Iris pigment epithelial cell (primary cell): ENCODE measurements around the gene ERGIC1.
A peak's percentile ranks its signal among the peaks of the same experiment; 100 is the strongest.

Source experiments
- DNase-seq: peaks from one replicate; pipeline ENCODE4 v3.0.0-alpha.2; 2011; ENCODE audit warnings: low read depth

Gene ERGIC1

DNA sequence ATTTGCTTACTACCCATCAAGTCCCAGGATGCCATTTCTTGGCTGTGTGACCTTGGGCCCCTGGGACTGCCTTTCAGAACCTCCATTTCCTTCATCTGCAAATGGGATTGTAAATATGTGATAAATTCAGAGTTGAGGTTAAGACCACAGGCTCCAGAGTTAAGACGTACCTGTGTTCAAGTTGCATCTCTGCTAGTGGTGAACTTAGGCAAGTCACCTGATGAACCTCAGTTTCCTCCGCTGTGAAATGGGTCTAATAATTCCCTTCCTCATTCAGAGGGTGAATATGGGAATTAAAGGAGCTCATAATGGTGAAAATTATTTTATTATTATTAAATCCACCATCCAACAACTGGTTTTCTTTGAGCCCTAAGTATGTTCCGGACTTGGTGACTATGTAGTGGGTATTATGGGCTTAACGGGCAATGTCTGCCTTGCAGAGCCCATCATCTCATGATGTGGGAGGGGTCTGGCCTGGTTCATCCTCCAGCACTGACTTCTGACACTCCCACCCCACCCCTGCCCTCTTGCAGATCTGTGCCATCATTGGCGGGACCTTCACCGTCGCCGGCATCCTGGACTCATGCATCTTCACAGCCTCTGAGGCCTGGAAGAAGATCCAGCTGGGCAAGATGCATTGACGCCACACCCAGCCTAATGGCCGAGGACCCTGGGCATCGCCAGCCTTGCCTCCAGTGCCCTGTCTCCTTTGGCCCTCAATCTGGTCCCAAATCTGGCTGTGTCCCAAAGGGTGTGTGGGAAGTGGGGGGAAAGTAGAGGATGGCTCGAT lies 116.3 kb downstream of the ERGIC1 start:
- DNase-seq, result no peak

DNA sequence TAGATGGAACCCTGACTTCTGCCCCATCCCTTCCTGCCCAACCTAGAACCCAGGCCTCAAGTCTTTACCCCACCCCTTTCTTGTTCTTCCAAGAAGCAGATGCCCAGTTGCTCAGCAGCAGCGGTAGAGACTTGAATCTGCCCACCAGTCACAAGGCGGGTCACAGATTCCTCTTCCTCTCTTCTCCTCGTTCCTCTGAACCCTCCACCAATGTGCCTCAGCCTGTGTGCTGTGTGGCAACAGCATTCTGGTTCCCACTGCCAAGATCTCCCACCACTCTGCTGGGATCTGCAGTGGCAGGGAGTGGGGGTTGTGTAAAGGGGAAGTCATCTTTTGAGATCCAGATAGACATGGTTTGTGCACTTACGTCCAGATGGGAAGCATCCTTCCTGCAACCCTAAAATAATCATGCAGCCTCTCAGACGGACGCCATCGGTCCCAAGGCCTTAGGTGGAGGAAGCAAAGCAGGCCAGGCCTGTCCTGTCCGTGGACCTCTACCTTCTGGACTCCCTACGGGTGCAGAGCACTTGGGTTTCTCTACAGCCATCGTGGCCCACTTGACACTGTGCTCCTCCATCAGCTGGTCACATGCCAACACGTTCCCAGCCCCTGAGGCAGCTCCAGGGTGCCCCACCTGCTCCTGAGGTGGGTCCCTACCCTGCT lies 117.5 kb downstream of the ERGIC1 start:
- no peak for DNase-seq

DNA sequence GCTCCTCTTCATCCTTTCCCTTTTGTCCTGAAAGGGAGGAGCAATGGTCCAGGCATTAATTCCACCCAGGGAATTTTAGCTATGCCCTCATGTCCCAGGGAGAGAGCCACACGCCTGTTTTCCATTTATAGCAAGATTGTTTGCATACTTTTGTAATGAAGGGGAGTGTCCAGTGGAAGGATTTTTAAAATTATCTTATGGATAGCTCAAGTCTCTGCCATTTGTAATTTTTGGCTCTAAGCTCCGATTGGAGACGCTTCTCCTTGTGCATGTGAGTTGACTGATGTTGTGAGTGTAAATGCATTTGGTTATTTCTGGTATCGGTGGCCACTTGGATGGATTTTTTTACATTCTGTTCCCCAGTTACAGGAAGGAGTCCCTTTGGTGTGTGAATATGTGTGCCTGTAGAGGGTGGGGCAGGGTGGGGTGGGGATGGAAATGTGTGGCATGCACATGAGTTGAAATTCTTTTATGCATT lies 118.0 kb downstream of the ERGIC1 start:
- no peak for DNase-seq

GRCh38 chr5:172953776-172954675 lies 120.0 kb downstream of the ERGIC1 start:
- peak; percentile 87 for DNase-seq

- DNase-seq, result no peak
Observed at GRCh38 chr5:172954751-172955159, 120.7 kb downstream of the ERGIC1 start.

GRCh38 chr5:172956228-172956627 lies 122.2 kb downstream of the ERGIC1 start:
- DNase-seq, result no peak

- no peak for DNase-seq
Observed at GRCh38 chr5:172956936-172957335, 122.9 kb downstream of the ERGIC1 start.

GRCh38 chr5:172957458-172957857 lies 123.4 kb downstream of the ERGIC1 start:
- DNase-seq, result no peak

DNA sequence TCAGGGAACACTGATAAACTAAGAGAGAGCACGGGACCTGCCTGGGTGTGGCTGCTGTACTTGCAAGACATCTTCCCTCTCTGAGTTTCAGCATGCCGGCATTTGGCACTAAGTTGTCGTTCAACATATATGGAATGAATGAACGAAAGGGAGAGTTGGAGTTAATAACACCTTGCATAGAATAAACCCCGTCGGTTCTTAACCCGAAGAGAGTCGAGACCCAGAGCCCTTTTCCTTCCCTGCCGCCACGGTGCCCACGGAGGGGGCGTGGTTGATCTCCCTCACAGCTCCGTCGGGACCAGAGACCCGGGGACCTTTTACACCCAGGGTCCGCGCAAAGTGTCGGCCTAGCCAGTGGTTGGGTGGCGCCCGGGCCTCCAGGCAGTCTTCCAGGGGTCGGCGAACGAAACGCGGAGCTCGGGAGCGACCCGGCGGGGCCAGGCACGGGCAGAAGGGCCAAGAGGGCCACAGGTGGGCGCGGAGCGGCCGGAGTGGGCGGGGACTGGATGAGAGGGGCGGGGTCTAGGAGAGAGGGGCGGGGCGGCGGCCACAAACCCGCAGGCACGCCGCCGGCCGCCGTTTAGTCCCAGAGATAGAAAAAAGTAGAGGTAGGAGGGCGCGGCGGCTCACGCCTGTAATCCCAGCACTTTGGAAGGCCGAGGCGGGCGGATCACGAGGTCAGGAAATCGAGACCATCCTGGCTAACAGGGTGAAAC lies 124.4 kb downstream of the ERGIC1 start:
- peak; percentile 65 for DNase-seq

DNA sequence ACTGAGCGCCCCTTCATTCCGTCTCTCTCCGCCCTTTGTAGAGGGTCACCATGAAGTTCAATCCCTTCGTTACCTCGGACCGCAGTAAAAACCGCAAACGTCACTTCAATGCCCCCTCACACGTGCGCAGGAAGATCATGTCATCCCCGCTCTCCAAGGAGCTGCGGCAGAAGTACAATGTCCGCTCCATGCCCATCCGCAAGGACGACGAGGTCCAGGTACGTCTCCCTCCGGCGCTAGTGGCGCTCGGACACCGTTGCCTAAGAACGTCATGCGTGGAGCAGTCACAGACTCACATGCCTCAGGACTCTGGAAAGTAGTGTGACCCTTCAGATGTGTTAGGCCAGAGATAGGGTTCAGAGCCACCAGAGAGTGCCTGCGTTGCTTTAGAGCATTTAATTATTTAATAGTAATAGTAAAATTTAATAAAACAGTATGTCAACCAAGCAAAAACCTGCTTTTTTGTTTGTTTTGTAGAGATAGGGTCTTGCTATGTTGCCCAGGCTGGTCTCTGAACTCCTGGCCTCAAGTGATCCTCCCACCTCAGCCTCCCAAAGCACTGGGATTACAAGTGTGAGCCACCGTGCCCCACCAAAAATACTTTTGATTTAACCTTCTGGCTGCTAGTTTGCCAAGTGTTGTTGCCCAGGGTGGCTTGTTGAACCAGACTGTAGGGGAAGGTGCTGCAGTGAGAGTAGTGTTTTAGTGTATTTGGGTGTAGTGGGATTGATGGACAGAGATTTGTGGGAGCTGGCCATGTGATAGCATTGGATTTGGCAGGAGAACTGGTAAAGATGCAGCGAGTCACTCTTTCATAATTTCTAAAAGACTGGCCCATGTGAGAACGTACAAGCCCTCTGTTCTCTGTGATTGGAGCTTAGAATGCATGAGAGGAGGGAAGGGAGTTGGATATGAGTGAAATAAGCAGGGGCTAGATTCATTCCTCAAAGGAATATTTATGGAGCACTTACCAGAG lies 126.1 kb downstream of the ERGIC1 start:
- DNase-seq, result no peak

DNA sequence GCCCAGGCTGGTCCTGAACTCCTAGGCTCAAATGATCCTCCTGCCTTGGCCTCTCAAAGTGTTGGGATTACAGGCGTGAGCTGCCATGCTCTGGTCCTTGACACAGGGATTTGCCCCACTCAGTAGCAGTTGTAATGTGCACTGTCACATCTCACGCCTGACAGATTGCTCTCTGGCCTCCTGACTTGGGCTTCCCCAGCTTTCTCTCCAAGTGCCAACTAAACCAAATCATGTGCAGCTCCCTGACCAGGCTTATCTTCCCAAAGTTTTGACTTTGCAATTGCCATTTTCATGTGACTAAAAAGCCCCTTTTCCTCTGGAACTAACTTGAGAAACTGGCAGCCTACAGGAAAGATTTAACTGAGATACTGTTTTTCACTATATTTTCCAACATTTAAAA lies 135.9 kb downstream of the ERGIC1 start:
- DNase-seq, result no peak

DNA sequence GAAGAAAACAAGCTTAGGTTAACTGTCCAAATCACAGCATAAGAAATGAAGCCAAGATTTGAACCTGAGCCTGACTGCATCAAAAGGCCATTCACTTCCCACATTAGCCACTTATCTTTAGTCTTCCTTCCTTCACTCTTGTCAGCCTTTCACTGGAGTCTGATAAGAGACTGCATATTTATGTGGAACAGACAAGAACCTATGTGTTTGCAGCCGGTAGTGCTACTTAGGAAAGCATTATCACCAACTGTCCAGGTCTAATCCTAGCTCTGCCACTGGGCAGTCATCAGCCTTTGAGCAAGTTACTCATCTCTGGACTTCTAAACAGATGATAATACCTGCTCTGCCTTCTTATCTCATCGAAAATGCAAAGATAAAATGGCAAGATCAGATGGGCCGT lies 137.4 kb downstream of the ERGIC1 start:
- no peak for DNase-seq

DNA sequence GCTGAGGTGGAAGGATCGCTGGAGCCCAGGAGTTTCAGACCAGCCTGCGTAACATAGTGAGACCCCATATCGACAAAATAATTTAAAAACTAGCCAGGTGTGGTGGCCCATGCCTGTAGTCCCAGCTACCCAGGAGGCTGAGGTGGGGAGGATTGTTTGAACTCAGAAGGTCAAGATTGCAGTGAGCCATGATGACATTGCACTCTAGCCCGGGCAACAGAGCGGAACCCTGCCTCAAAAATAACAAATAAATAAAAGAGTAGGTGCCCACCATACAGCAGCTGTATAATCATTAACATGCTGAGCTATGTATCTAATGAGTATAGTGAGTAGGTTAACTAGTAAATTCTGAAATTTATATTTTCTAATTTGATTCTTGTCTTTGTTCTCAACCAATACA lies 138.5 kb downstream of the ERGIC1 start:
- no peak for DNase-seq

- DNase-seq, result peak; percentile 79
Observed at GRCh38 chr5:172973127-172973916, 139.3 kb downstream of the ERGIC1 start.

GRCh38 chr5:172973931-172974330 lies 139.9 kb downstream of the ERGIC1 start:
- DNase-seq, result peak; percentile 82

DNA sequence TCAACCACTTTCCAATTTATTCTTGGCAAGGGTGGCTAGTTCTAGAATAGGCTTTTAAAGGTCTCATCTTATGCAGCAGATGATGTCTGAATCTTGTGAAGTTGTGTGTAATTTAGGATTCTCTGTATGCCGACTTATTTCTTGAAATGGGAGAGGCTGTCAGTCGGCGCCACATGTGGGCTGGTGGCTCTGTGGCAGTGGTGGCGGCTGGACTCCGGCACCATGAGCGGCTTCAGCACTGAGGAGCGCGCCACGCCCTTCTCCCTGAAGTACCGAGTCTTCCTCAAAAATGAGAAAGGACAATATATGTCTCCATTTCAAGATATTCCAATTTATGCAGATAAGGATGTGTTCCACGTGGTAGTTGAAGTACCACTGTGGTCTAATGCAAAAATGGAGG lies 141.2 kb downstream of the ERGIC1 start:
- no peak for DNase-seq

GRCh38 chr5:172979778-172980177 lies 145.7 kb downstream of the ERGIC1 start:
- DNase-seq, result peak; percentile 74

DNA sequence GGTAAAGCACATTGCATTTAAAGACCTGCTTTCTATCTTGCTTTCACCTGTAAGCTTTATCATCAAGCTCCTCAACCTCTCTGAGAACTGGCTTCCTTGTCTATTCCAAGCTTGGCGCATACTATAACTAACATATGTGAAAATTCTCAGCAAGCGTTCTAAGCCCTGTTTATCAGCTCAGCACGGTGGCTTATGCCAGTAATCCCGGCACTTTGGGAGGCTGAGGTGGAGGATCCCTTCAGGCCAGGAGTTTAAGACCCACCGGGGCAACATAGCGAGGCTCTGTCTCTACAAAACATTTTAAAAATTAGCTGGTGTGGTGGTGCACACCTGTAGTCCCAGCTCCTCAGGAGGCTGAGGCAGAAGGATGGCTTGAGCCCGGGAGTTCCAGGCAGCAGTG lies 147.9 kb downstream of the ERGIC1 start:
- no peak for DNase-seq

GRCh38 chr5:172983542-172984243 lies 149.6 kb downstream of the ERGIC1 start, which contains the start of gene ATP6V0E1:
TSS of gene ATP6V0E1 (plus strand) at chr5:172983771. CDS start at chr5:172983861, 90 bp downstream.
- DNase-seq, result peak; percentile 95
